ENCODE data around the gene ZDHHC7. TPM values are rescaled to one million over a fixed set of nuclear protein-coding genes. Genes with fewer than 3 reads are reported as not detected.
A peak's percentile ranks its signal among the peaks of the same experiment; 100 is the strongest.

The ZDHHC7 gene
- total and polyA plus RNA-seq, 9 of the 15 experiments (the other 6 are each of a cell fraction or from before 2014, with no cell fraction given): 1.7 to 49.7 (median 37.4) TPM

GRCh38 chr16:85010931-85011845 lies at the start of gene ZDHHC7 (continued):
- TF ChIP-seq ZMIZ1 (IDR thresholded peaks at IDR 0.05; ENCODE audit: low read depth in 2 of 2, low read length in 2 of 2): no peak
- TF ChIP-seq NFIC (IDR thresholded peaks at IDR 0.05): peak; percentile 46; the same call in 1 of the 2 replicates
- no peak; a peak in 2 of 4 replicates for TF ChIP-seq MLLT1 (IDR thresholded peaks at IDR 0.05)
- peak; percentile 55; the same call in 1 of the 2 replicates for TF ChIP-seq ATF4 (CRISPR knock-in tag; IDR thresholded peaks at IDR 0.05)
- TF ChIP-seq MTA2 (IDR thresholded peaks at IDR 0.05; ENCODE audit: low read depth): peak; percentile 47
- no peak; the same call in 1 of the 2 replicates for TF ChIP-seq KAT7 (CRISPR knock-in tag; IDR thresholded peaks at IDR 0.05; ENCODE audit: borderline replicate concordance)
- no peak for TF ChIP-seq DNMT1 (IDR thresholded peaks at IDR 0.05)
- no peak for TF ChIP-seq RFX7 (CRISPR knock-in tag; IDR thresholded peaks at IDR 0.05)
- TF ChIP-seq ZNF232 (CRISPR knock-in tag; IDR thresholded peaks at IDR 0.05): 0 out of 2 replicates have a peak, but pooled peaks have one; percentile 42
- peak; percentile 14; the same call in 1 of the 2 replicates for TF ChIP-seq ZFPM2 (CRISPR knock-in tag; IDR thresholded peaks at IDR 0.05)
- no peak for TF ChIP-seq MECOM (CRISPR knock-in tag; IDR thresholded peaks at IDR 0.05)
- TF ChIP-seq MEF2A (IDR thresholded peaks at IDR 0.05; ENCODE audit: control insufficient read depth, low read depth, low read length): no peak
- no peak for TF ChIP-seq HDAC3 (IDR thresholded peaks at IDR 0.05; ENCODE audit: borderline replicate concordance, partially characterized antibody)
- TF ChIP-seq PRDM10 (IDR thresholded peaks at IDR 0.05; ENCODE audit: partially characterized antibody): no peak
- peak; percentile 65 for TF ChIP-seq ZNF75A (CRISPR knock-in tag; IDR thresholded peaks at IDR 0.05)
- peak; percentile 71; the same call in 1 of the 2 replicates for TF ChIP-seq TOE1 (IDR thresholded peaks at IDR 0.05; ENCODE audit: borderline replicate concordance)
- TF ChIP-seq TOE1 (CRISPR knock-in tag; IDR thresholded peaks at IDR 0.05; ENCODE audit: borderline replicate concordance, low read depth): no peak
- TF ChIP-seq ELF4 (CRISPR knock-in tag; IDR thresholded peaks at IDR 0.05): peak; percentile 92

All from K562 (cell line).